PC-3 (cell line): ENCODE results near the gene TMEM255B. TPM values are rescaled to one million over a fixed set of nuclear protein-coding genes. Genes with fewer than 3 reads are reported as not detected.
"Not testable (repeated sequence)": the region's sequence is repeated elsewhere in the genome, so short reads cannot be mapped to it uniquely, and the experiment has no call there.

Experiments used
- ATAC-seq: fragments of 200-7000 bp; cut with Tn5 transposase; 2 replicates; pipeline ENCODE4 v1.9.1; 2020; ENCODE audit warnings: mild to moderate bottlenecking, moderate library complexity
- BruUV-seq: library from RNA; stranded (reverse); fragments of 400-500 nt; replicated peaks from 2 replicates; lab custom pipeline; 2021; lab: Mats Ljungman, UMichigan
- CTCF ChIA-PET: fragments of 300-600 bp; sonication (Branson Sonifier 250); formaldehyde crosslinking; loops from one replicate; lab custom pipeline; 2022; ENCODE audit warnings: antibody characterized with exemption; lab: Charles Lee
- POLR2A ChIA-PET: fragments of 300-600 bp; sonication (Branson Sonifier 250); formaldehyde crosslinking; loops from one replicate; lab custom pipeline; 2022; ENCODE audit warnings: antibody characterized with exemption; ENCODE audit not compliant: unreplicated experiment; lab: Charles Lee
- DNase-seq: peaks from one replicate; pipeline ENCODE4 v3.0.0-alpha.2; 2015
- H2AFZ ChIP-seq: fragments of 300-600 bp; sonication (generic); 2 replicates; pipeline ENCODE4 v1.6.0; 2016; ENCODE audit warnings: antibody characterized with exemption, low read length
- H3F3A ChIP-seq: fragments of 300-600 bp; sonication (generic); one replicate; pipeline ENCODE4 v1.6.0; 2017; ENCODE audit warnings: antibody characterized with exemption, low read length, control low read depth, mild to moderate bottlenecking; ENCODE audit not compliant: unreplicated experiment
- H3K27ac ChIP-seq: fragments of 300-600 bp; sonication (generic); 2 replicates; pipeline ENCODE4 v1.5.1; 2016; ENCODE audit warnings: mild to moderate bottlenecking, low read length
- H3K27me3 ChIP-seq: fragments of 300-600 bp; sonication (generic); 2 replicates; pipeline ENCODE4 v1.6.1; 2016; ENCODE audit warnings: low read length, mixed read lengths
- H3K36me3 ChIP-seq: fragments of 300-600 bp; sonication (generic); 2 replicates; pipeline ENCODE4 v1.6.1; 2016; ENCODE audit warnings: low read depth, mixed run types, low read length, mixed read lengths
- H3K4me1 ChIP-seq: fragments of 300-600 bp; sonication (generic); 2 replicates; pipeline ENCODE4 v1.5.1; 2016; ENCODE audit warnings: low read length; ENCODE audit not compliant: insufficient read depth
- H3K4me2 ChIP-seq: fragments of 300-600 bp; sonication (generic); 2 replicates; pipeline ENCODE4 v1.6.0; 2016; ENCODE audit warnings: low read length
- H3K4me3 ChIP-seq: fragments of 300-600 bp; sonication (generic); 2 replicates; pipeline ENCODE4 v1.5.1; 2016; ENCODE audit warnings: mild to moderate bottlenecking, low read length, mixed read lengths
- H3K79me2 ChIP-seq: fragments of 300-600 bp; sonication (generic); 2 replicates; pipeline ENCODE4 v1.6.1; 2017; ENCODE audit warnings: low read length, mixed read lengths
- H3K9ac ChIP-seq: fragments of 300-600 bp; sonication (generic); 2 replicates; pipeline ENCODE4 v1.6.0; 2016; ENCODE audit warnings: mild to moderate bottlenecking, low read length
- H3K9me2 ChIP-seq: fragments of 300-600 bp; sonication (generic); replicated peaks from 2 replicates; pipeline ENCODE4 v1.6.1; 2016; ENCODE audit warnings: mixed run types, low read length, mixed read lengths
- H3K9me3 ChIP-seq: fragments of 300-600 bp; sonication (generic); 2 replicates; pipeline ENCODE4 v1.6.1; 2016; ENCODE audit warnings: low read length, mixed read lengths
- H4K20me1 ChIP-seq: fragments of 300-600 bp; sonication (generic); 2 replicates; pipeline ENCODE4 v1.6.1; 2016; ENCODE audit warnings: low read length, mixed read lengths
- EZH2 ChIP-seq: fragments of 300-600 bp; sonication (generic); IDR thresholded peaks from one replicate; pipeline ENCODE4 v1.6.1; 2017; ENCODE audit warnings: antibody characterized with exemption, mild to moderate bottlenecking, low read length; ENCODE audit not compliant: unreplicated experiment
- EZH2phosphoT487 ChIP-seq: fragments of 300-600 bp; sonication (generic); IDR thresholded peaks from 2 replicates; pipeline ENCODE4 v1.6.1; 2018; ENCODE audit warnings: mild to moderate bottlenecking, antibody characterized with exemption, low read length, borderline replicate concordance
- intact Hi-C: fragments of 100-400 bp; cut with micrococcal nuclease; formaldehyde crosslinking; loops from 2 replicates; pipeline ENCODE4 v1.9.0; 2023
- total RNA-seq: library from RNA; depleted of rRNA; stranded (reverse); fragments of >200 nt; gene quantifications from 2 replicates; pipeline ENCODE4 v1.2.3, GENCODE V29; 2014
- TF ChIP-seq, protein P1 (sequence below): fragments of 300-600 bp; sonication (generic); conservative IDR thresholded peaks from 2 replicates; pipeline ENCODE4 v1.5.1; 2017; ENCODE audit warnings: antibody characterized with exemption, low read depth, mild to moderate bottlenecking, low read length

TMEM255B gene
- total RNA-seq, 1 experiment from 2014 or later, result 26.9 TPM

DNA sequence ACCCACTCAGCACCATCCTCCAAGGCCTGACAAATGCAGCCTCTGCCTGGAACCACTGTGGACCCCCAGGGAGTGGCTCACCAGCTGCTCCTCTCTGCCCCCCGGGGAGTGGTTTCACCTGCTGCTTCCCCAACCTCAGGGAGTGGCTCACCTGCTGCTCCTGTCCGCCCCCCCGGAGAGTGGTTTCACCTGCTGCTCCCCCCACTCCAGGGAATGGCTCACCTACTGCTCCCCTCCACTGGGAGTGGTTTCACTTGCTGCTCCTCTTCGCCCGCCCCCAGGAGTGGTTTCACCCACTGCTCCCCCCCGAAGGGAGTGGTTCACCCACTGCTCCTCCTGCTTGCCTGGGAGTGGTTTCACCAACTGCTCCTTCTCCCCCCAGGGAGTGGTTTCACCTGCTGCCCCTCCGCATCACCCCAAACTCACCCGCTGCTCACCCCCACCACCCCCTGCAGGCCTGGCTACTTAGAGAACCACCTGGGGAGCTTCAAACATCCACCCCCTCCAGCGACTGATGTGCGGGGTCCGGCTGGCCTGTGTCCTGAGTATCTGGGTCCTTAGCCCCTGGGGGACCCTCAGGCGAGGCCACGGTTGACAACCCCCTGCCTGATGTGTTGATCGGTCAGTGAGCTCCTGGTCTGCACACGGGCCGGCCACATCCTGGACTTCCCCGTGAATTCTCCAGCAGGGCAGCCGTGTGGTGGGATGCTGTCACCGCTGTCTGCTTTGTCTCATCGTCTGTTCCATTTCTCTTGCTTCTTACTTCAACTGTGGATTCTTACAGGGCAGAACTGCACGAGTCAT, 14.6 kb upstream of the TMEM255B start:
- ATAC-seq, result no peak
- CTCF ChIA-PET, result no interaction called here

DNA sequence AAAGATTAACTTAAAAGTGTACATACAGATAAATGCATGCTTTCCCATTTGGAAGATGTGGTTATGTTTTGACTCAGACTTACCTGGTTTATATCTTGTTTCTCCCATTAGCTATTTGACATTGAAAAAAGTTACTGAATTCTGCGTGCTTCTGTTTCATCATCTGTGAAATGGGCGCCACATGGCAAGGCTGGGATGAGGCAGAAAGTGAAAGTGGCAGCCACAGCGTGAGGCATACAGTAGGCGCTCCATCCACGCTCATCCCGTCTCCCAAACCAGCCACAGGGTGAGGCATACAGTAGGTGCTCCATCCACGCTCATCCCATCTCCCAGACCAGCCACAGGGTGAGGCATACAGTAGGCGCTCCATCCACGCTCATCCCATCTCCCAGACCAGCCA, 14.0 kb upstream of the TMEM255B start:
- H3K36me3 ChIP-seq, result no peaks in the 10 kb centered on the region
- H3K9me3 ChIP-seq, result no peaks in the 10 kb centered on the region
- no peaks in the 10 kb centered on the region for H3K27me3 ChIP-seq
- DNase-seq (no peak), ATAC-seq (no peak)
- ChIA-PET CTCF (no interaction called here), POLR2A (no interaction called here)
- H2AFZ ChIP-seq, result no peak overlapping the region
- no TSS peak for BruUV-seq
- H3K9ac ChIP-seq, result no peak overlapping the region
- no peaks in the 10 kb centered on the region for H4K20me1 ChIP-seq
- no peak overlapping the region for H3K27ac ChIP-seq
- H3K9me2 ChIP-seq, result no peaks in the 10 kb centered on the region
- H3K4me3 ChIP-seq, result no peak overlapping the region
- H3K79me2 ChIP-seq, result no peaks in the 10 kb centered on the region
- peaks cover 17% of the 10 kb centered on the region for H3K4me1 ChIP-seq
- intact Hi-C loops, result no loop called here
- no peak overlapping the region for H3K4me2 ChIP-seq
- H3F3A ChIP-seq, result no peaks in the 10 kb centered on the region
- TF ChIP-seq, protein P1, sequence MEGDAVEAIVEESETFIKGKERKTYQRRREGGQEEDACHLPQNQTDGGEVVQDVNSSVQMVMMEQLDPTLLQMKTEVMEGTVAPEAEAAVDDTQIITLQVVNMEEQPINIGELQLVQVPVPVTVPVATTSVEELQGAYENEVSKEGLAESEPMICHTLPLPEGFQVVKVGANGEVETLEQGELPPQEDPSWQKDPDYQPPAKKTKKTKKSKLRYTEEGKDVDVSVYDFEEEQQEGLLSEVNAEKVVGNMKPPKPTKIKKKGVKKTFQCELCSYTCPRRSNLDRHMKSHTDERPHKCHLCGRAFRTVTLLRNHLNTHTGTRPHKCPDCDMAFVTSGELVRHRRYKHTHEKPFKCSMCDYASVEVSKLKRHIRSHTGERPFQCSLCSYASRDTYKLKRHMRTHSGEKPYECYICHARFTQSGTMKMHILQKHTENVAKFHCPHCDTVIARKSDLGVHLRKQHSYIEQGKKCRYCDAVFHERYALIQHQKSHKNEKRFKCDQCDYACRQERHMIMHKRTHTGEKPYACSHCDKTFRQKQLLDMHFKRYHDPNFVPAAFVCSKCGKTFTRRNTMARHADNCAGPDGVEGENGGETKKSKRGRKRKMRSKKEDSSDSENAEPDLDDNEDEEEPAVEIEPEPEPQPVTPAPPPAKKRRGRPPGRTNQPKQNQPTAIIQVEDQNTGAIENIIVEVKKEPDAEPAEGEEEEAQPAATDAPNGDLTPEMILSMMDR, result no peak
- TF ChIP-seq EZH2, result no peak
- TF ChIP-seq EZH2phosphoT487, result no peak

More for the DNA sequence above, 14.6 kb upstream of the TMEM255B start:
- H3K27ac ChIP-seq, result no peak overlapping the region
- H3F3A ChIP-seq, result no peaks in the 10 kb centered on the region
- H3K4me1 ChIP-seq, result peaks cover 17% of the 10 kb centered on the region
- intact Hi-C loops, result no loop called here
- no peaks in the 10 kb centered on the region for H3K27me3 ChIP-seq
- H2AFZ ChIP-seq, result no peak overlapping the region
- no peak overlapping the region for H3K9ac ChIP-seq
- H3K4me3 ChIP-seq, result no peak overlapping the region
- no peak for DNase-seq
- no peaks in the 10 kb centered on the region for H3K9me2 ChIP-seq
- H3K4me2 ChIP-seq, result no peak overlapping the region
- no peaks in the 10 kb centered on the region for H3K9me3 ChIP-seq
- BruUV-seq, result no TSS peak
- no peaks in the 10 kb centered on the region for H4K20me1 ChIP-seq
- no peak for TF ChIP-seq EZH2
- no peak for TF ChIP-seq EZH2phosphoT487
- TF ChIP-seq, protein P1, result no peak
- no peaks in the 10 kb centered on the region for H3K36me3 ChIP-seq
- no peaks in the 10 kb centered on the region for H3K79me2 ChIP-seq
- POLR2A ChIA-PET, result no interaction called here

DNA sequence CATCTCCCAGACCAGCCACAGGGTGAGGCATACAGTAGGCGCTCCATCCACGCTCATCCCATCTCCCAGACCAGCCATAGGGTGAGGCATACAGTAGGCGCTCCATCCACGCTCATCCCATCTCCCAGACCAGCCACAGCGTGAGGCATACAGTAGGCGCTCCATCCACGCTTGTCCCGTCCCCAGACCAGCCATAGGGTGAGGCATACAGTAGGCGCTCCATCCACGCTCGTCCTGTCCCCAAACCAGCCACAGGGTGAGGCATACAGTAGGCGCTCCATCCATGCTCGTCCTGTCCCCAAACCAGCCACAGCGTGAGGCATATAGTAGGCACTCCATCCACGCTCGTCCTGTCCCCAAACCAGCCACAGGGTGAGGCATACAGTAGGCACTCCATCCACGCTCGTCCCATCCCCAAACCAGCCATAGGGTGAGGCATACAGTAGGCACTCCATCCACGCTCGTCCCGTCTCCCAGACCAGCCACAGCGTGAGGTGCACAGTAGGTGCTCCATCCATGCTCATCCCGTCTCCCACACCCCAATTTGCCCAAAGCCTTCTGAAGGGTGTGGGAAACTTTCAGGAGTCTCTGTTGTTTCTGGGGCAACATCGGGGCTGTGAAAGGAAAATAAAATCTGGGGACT, 13.4 kb upstream of the TMEM255B start:
- H3K4me3 ChIP-seq, H3K27me3 ChIP-seq, POLR2A ChIA-PET, H3K9me2 ChIP-seq, H3K4me2 ChIP-seq, H3K79me2 ChIP-seq, H3K36me3 ChIP-seq, ATAC-seq, H3F3A ChIP-seq, H2AFZ ChIP-seq, intact Hi-C loops, DNase-seq, H3K9me3 ChIP-seq, H3K9ac ChIP-seq, BruUV-seq, H3K27ac ChIP-seq, CTCF ChIA-PET, H4K20me1 ChIP-seq: not testable (repeated sequence)
- H3K4me1 ChIP-seq, result peaks cover 17% of the 10 kb centered on the region
